ENCODE measurements around the gene FAM9C.

FAM9C gene

GRCh38 chrX:13078739-13079444, 34.5 kb upstream of the FAM9C start (continued):
- TF ChIP-seq BCL6B (tag by site-specific recombination; IDR thresholded peaks at IDR 0.05) (no peak), ZNF324 (tag by site-specific recombination; IDR thresholded peaks at IDR 0.05) (no peak), ZNF654 (tag by site-specific recombination; IDR thresholded peaks at IDR 0.05; ENCODE audit: low read depth) (no peak)

GRCh38 chrX:13077168-13077567, 32.7 kb upstream of the FAM9C start:
- Histone ChIP-seq H3K4me1 (ENCODE audit: control insufficient read depth, insufficient read depth, low read length) (peaks cover 7% of the 10 kb centered on the region), H3K4me3 (ENCODE audit: low read depth, low read length) (no peak overlapping the region), H3K27ac (ENCODE audit: extremely low read depth, low read depth, low read length) (no peak overlapping the region), H3K36me3 (ENCODE audit: control insufficient read depth in 2 of 2, insufficient read depth in 1 of 2, low read length in 2 of 2) (no peaks in the 10 kb centered on the region), H3K9me3 (ENCODE audit: control insufficient read depth, insufficient read depth, low read depth, low read length) (no peaks in the 10 kb centered on the region)
- CTCF ChIA-PET = interaction anchor here (0.6 to 1.7 kb wide), 5 partner anchors 26 to 130 kb away, joined by 4 to 5 read pairs (median 4); no protein-coding TSS in a partner anchor
- POLR2A ChIA-PET = interaction anchor here (0.6 to 1.1 kb wide), 3 partner anchors 10 to 75 kb away, joined by 3 to 4 read pairs (median 3); no protein-coding TSS in a partner anchor
- no peak for TF ChIP-seq ZFHX2 (tag by site-specific recombination; conservative IDR thresholded peaks at IDR 0.05)

GRCh38 chrX:13076176-13076961, 31.9 kb upstream of the FAM9C start:
- H3K27ac ChIP-seq (ENCODE audit: extremely low read depth, low read depth, low read length) = no peak overlapping the region
- no peak for TF ChIP-seq ZNF280D (tag by site-specific recombination; IDR thresholded peaks at IDR 0.05)
- H3K36me3 ChIP-seq (ENCODE audit: control insufficient read depth in 2 of 2, insufficient read depth in 1 of 2, low read length in 2 of 2) = no peaks in the 10 kb centered on the region
- H3K9me3 ChIP-seq (ENCODE audit: control insufficient read depth, insufficient read depth, low read depth, low read length) = no peaks in the 10 kb centered on the region
- ChIA-PET POLR2A (interaction anchor here (0.6 to 1.1 kb wide), 3 partner anchors 11 to 15 kb away, joined by 3 to 4 read pairs (median 3); no protein-coding TSS in a partner anchor), CTCF (interaction anchor here (0.6 to 1.7 kb wide), 7 partner anchors 11 to 148 kb away, joined by 3 to 5 read pairs (median 4); no protein-coding TSS in a partner anchor)
- peaks cover 6% of the 10 kb centered on the region for H3K4me1 ChIP-seq (ENCODE audit: control insufficient read depth, insufficient read depth, low read length)
- H3K4me3 ChIP-seq (ENCODE audit: low read depth, low read length) = no peak overlapping the region

GRCh38 chrX:13074297-13075262, 30.2 kb upstream of the FAM9C start:
- POLR2A ChIA-PET = interaction anchor here (1.3 kb wide), 1 partner anchor 21 kb away, joined by 3 read pairs; no protein-coding TSS in a partner anchor
- CTCF ChIA-PET = interaction anchor here (0.6 to 1.0 kb wide), 2 partner anchors 65 to 128 kb away, joined by 3 to 6 read pairs; no protein-coding TSS in a partner anchor
- H3K9me3 ChIP-seq (ENCODE audit: control insufficient read depth, insufficient read depth, low read depth, low read length) = no peaks in the 10 kb centered on the region
- no peak overlapping the region for H3K27ac ChIP-seq (ENCODE audit: extremely low read depth, low read depth, low read length)
- no peaks in the 10 kb centered on the region for H3K36me3 ChIP-seq (ENCODE audit: control insufficient read depth in 2 of 2, insufficient read depth in 1 of 2, low read length in 2 of 2)
- H3K4me1 ChIP-seq (ENCODE audit: control insufficient read depth, insufficient read depth, low read length) = peaks cover 5% of the 10 kb centered on the region
- no peak overlapping the region for H3K4me3 ChIP-seq (ENCODE audit: low read depth, low read length)
- TF ChIP-seq WT1 (tag by site-specific recombination; IDR thresholded peaks at IDR 0.05) (no peak), ZNF214 (tag by site-specific recombination; IDR thresholded peaks at IDR 0.05; ENCODE audit: borderline replicate concordance) (no peak), ZSCAN16 (tag by site-specific recombination; IDR thresholded peaks at IDR 0.05) (no peak), ZBTB48 (tag by site-specific recombination; IDR thresholded peaks at IDR 0.05) (no peak), ZNF404 (tag by site-specific recombination; IDR thresholded peaks at IDR 0.05) (no peak), ZNF155 (tag by site-specific recombination; IDR thresholded peaks at IDR 0.05) (no peak), ZNF248 (tag by site-specific recombination; IDR thresholded peaks at IDR 0.05) (no peak), ZNF660 (tag by site-specific recombination; IDR thresholded peaks at IDR 0.05) (no peak)
